ENCODE results near the gene HYAL2.

Gene HYAL2

DNA sequence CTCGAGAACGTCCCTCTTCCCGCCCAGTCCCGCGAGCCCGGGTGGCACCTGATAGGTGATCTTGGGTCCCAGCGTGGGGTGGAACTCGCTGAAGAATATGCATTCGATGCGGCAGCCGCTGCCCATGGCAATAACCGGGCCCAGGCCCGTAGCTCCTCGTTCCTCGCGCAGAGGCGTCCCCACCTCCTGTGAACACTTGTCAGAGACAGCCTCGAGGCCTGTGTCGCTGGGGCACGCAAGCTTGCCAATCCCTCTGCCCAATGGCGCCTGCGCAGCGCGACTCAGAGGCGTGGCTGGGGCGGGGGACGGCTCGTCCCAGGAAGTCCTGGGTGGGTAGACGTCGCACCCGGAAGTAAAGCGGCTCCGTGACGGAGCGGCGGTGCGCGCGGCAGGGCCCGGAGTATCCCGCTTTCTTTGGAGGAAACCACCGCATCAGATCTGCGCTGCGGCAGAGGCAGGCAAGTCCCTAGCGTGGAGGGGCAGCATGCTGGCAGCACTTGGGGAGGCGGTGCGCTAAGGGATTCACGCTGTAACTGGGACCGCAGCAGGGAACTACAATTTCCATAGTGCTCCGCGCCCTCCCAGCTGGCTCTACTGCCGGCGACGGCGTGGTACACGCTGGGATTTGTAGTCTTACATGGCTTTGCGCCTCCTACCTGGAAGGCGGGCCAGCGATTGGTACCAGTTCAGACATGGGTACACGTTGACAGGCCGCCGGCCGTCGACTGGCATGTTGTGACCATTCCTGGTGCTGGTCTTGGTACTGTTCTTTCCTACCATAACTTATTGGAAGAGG lies 28.2 kb upstream of the HYAL2 start, which contains the start of the genes CYB561D2 and NPRL2:
Gene CYB561D2, plus strand, starts transcription at position 336 of the 796 bp plus-strand sequence. CDS start 572 bp downstream, outside the sequence.
Gene NPRL2, minus strand, starts transcription at position 249 of the 796 bp plus-strand sequence. Its CDS starts 123 bp downstream, at position 126.
- DNase-seq, result peak; percentile 90

GRCh38 chr3:50350213-50350526 lies 27.6 kb upstream of the HYAL2 start:
- DNase-seq, result no peak

DNA sequence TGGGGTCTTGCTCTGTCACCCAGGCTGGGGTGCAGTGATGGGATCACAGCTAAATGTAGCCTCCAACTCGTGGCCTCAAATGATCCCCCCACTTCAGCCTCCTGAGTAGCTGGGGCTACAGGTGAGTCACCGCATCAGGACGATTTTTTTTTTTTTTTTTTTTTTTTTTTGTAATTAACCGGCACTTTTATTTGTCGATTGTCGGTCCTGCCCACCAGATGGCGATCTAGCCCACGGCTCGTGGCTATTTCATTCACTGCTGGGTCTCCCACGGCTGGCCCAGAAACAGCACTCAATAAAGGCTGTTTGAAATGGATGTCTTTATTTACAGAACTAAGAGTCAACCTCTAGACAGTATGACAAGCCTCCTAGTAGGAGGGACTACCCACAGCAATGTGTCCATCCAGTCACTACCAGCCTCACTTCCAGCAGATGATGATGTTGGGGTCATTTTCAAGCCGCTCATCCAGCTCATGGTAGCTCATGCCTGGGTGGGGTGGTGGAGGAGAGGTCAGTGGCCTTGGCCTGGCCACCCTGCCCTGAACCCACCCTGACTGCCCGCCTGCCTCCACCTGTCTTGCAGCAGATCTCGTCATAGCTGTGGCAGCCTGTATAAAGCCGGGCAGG lies 24.8 kb upstream of the HYAL2 start:
- DNase-seq, result peak; percentile 16

GRCh38 chr3:50345586-50346234 lies 23.2 kb upstream of the HYAL2 start, which contains the start of gene ZMYND10:
Gene ZMYND10 (minus strand): TSS chr3:50345732. CDS start chr3:50345579, 153 bp downstream.
- DNase-seq, result no peak

GRCh38 chr3:50345008-50345407 lies 22.5 kb upstream of the HYAL2 start:
- DNase-seq, result no peak

DNA sequence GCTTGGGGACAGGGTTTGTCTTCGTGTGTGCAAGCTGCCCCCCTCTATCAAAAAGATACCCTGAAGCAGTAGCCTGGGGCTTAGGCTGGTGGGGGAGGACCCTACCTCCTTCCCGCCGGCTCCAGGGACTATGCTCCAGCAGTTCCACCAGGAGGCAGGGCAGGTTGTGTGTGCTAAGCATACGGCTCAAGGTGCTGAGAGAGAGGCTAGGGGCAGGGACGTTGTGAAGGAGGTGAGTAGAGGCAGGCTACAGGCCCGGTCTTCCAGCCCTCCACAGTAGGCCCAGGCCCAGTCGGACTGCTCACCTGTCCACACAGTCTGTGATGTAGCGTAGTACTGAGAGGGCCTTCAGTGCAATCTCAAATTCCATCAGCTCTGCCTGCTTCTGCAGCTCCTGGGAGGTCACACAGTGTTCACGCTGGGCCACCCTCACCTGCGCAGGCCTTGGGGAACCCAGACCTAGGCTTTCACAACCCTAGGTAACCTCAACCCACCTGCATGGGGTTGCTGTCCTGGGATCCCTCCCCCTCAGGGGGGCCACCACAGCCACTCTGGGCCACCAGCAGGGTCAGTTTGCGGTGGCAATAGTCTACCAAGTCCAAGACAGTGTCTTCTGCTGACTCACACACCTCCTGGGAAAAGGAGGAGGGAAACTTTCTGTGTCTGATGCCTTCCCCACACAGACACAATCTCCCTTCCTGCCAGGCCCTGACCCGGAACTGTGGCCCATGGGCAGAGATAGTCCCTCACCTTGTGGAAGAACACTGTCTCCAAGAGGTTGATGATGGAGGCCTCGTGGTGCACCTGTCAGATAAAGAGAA lies 20.5 kb upstream of the HYAL2 start:
- DNase-seq, result no peak

GRCh38 chr3:50341996-50342650 lies 19.6 kb upstream of the HYAL2 start:
- no peak for DNase-seq

DNA sequence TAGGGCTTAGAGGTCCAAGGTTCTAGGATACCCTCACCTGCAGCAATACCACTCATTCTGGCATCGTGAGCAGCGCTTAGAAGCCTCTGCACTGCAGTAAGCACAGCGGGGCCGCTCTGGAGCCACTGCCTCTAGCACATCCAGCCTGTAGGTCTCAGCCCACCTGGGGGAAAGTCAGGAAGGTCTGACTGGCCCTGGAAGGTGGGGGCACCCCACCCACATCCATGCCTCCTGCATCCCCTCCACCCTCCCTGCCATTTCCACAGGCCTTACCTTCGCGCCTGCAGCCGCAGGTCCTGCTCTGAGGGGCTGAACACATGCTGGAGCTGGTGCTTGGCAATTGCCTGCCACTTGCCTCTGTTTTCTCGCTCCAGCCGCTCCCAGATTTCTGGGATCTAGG lies 19.0 kb upstream of the HYAL2 start:
- DNase-seq, result no peak

DNA sequence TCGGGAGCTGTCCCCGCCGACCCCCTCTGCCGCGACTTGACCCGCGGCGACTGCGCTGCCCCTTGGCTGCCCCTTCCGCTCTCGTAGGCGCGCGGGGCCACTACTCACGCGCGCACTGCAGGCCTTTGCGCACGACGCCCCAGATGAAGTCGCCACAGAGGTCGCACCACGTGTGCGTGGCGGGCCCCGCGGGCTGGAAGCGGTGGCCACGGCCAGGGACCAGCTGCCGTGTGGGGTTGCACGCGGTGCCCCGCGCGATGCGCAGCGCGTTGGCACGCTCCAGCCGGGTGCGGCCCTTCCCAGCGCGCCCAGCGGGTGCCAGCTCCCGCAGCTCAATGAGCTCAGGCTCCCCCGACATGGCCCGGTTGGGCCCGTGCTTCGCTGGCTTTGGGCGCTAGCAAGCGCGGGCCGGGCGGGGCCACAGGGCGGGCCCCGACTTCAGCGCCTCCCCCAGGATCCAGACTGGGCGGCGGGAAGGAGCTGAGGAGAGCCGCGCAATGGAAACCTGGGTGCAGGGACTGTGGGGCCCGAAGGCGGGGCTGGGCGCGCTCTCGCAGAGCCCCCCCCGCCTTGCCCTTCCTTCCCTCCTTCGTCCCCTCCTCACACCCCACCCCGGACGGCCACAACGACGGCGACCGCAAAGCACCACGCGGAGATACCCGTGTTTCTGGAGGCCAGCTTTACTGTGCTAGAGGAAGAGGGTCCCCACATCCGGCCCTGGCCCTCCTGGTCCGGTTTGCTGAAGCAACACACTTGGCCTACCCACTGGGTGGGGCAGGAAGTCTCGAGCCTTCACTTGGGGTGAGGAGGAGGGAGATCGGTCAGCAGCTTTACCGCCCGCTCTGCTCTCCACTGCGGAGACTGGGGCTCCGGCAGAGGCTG lies 18.1 kb upstream of the HYAL2 start, which contains the start of gene RASSF1:
Gene RASSF1, minus strand, starts transcription at position 389 of the 882 bp plus-strand sequence. Its CDS starts 31 bp downstream, at position 358.
- DNase-seq, result no peak

GRCh38 chr3:50340147-50340447 lies 17.6 kb upstream of the HYAL2 start:
- DNase-seq, result no peak

DNA sequence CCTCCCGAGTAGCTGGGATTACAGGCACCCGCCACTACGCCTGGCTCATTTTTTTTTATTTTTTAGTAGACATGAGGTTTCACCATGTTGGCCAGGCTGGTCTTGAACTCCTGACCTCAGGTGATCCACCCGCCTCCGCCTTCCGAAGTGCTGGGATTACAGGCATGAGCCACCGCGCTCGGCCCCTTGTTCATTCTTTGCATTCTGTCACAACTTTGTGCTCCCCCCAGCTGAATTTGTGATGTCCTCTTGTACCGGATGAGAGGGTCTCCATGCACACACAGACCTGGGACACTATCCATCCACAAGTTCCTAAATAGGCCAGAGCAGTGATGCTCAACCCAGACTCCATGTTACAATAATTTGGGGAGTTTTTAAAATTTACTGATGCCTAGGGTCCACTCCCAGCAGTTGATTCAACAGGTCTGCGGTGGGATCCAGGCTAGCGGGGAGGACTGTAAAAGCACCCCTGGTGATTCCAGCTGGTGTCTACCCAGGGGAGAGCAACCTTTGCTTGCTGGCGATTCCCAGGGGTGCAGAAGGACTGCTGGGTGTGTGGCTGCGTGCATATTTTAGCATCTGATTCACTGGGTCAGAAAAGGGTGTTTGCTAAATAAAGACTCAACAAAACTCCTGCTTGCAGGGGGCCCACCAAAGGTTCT lies 17.1 kb upstream of the HYAL2 start:
- DNase-seq, result no peak

DNA sequence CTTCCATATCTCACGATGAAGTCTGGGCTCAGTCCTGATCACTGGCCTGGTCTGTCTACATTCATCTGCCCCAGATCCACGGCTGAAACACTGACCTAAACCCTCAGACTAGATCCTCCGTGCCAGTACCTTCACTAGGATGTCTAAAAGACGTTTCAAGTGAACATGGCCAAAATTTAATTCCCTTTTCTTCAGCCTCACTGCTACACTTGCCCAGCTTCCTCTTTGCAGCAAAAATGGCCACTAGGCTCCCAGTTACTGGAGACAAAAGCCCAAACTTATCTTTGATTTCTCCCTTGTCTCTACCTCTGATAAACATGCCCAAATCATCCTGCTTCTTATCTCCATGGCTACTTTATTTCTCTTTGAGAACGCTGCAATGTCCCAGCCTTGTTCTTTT lies 16.4 kb upstream of the HYAL2 start:
- DNase-seq, result no peak

- peak; percentile 97 for DNase-seq
These were observed 14.8 kb upstream of the HYAL2 start for GRCh38 chr3:50337175-50337861.

DNA sequence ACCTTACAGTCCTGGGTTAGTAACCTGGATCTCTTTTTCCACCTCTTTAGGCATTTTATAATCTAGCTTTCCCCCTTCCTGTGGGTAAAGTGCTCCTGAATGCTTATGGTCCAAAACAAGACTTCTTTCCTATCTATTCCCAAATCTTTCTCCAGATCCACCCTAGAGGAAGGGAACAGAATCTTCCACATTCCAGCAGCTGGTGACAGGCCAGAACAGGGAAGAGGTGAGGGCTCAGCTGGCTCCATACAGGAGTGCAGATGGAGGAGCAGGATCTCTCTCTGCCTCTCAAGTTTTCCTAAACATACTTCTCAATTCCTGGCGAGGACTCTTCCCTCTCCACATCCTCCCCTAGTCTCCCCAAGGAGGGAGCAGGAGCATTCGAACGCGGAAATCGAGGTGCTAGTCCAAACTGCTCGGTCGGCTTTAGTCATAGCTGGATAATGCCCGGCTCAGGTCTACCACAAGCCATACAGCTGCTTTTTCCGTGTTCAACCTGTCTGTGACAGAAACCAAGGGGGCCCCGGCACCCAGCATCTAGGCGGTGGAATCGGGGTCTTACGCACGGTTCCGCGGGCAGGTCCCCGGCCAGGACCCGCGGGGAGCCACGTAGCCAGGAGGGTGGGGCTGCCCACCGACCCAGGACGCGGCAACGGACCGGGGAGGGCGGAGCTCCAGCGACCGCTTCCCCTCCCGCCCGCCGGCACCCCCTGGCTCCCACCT lies 14.1 kb upstream of the HYAL2 start:
- DNase-seq, result no peak

GRCh38 chr3:50334339-50335075 lies 12.0 kb upstream of the HYAL2 start:
- DNase-seq, result no peak

- DNase-seq, result no peak
These were observed 11.3 kb upstream of the HYAL2 start for GRCh38 chr3:50333744-50334328.

DNA sequence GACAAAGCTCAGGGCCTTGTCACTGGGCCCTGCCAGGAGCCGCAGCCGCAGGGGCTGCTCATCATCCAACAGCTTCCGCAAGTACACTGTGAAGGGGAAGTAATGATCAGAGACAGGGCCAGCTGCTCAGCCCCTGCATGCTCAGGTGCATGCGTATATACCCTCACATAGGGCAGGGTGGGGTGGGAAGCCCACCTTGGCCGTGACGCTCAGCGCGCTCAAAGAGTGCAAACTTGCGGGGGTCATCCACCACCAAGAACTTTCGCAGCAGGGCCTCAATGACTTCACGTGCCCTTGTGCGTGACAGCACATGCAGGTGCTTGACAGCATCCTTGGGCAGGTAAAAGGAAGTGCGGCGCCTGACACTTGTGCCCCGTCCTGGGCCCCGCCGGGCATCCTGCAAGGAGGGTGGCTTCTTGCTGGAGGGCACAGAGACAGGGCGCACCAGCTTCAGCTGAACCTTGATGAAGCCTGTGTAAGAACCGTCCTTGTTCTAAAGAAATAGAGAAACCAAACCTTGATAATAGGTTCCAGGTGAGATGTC lies 8.9 kb upstream of the HYAL2 start:
- no peak for DNase-seq

GRCh38 chr3:50330330-50330729 lies 7.8 kb upstream of the HYAL2 start:
- DNase-seq, result no peak

Data from NCI-H526 treated with DMSO at 0.1 percent for 48 hours (cell line).